ENCODE results near the gene DCDC1. TPM values are rescaled to one million over a fixed set of nuclear protein-coding genes. Genes with fewer than 3 reads are reported as not detected.

Gene DCDC1
- total RNA-seq, 2 experiments from 2014 or later, result not detected

DNA sequence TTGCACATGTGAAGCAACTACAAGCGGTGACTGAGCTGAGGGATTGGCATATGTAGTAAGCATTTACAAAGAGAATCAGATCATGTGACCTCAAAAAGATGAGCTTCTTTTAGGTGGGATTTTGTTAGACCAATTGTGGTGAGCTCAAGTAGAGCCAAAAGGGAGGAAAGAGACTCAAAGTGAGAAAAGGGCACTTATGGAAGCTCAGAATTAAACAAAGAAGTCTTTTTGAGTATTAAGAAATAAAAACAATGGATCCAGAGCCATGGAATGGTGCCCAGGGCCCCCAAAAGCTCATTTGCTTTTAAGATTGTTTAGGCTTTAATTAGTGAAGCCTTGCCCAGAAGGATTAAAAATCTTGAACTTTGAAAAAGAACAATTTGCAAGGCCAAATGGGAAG lies 536.7 kb downstream of the DCDC1 start:
- no peaks in the 10 kb centered on the region for H3K4me1 Mint-ChIP-seq
- H3K36me3 Mint-ChIP-seq (ENCODE audit: low read depth), result no peaks in the 10 kb centered on the region
- no peak for DNase-seq
- ChIA-PET POLR2A (no interaction called here), CTCF (no interaction called here)
- no peaks in the 10 kb centered on the region for H3K27me3 Mint-ChIP-seq
- no peak overlapping the region for H3K4me3 Mint-ChIP-seq
- peaks cover 2% of the 10 kb centered on the region for H3K9me3 Mint-ChIP-seq
- no peak overlapping the region for H3K27ac Mint-ChIP-seq

GRCh38 chr11:30830681-30831080 lies 538.9 kb downstream of the DCDC1 start:
- no peaks in the 10 kb centered on the region for H3K27me3 Mint-ChIP-seq
- H3K9me3 Mint-ChIP-seq, result peaks cover 1% of the 10 kb centered on the region
- H3K4me1 Mint-ChIP-seq, result no peaks in the 10 kb centered on the region
- H3K36me3 Mint-ChIP-seq (ENCODE audit: low read depth), result no peaks in the 10 kb centered on the region
- no peak overlapping the region for H3K4me3 Mint-ChIP-seq
- CTCF ChIA-PET, result no interaction called here
- no peak for DNase-seq
- POLR2A ChIA-PET, result no interaction called here
- no peak overlapping the region for H3K27ac Mint-ChIP-seq

DNA sequence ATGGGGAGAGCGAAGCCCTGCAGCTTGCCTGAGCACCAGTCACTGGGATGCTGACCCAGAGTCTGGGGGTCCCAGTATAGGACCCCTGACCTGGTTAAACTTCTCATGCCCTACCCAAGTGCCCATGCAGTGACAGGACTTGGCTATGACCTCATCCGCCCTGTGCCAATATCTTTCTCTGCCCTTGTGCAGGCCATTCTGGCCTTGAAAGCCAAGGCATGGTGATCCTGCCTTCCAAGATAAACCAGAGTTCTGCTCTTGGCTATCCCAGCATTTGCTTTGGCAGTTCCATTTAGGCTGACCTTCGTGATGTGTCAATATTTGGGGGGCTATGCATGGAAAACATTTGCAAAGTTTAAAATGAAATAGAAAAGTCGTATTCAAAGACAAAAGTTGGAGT lies 542.6 kb downstream of the DCDC1 start:
- Mint-ChIP-seq H3K9me3 (no peaks in the 10 kb centered on the region), H3K27ac (no peak overlapping the region), H3K36me3 (ENCODE audit: low read depth) (no peaks in the 10 kb centered on the region), H3K4me3 (no peak overlapping the region), H3K4me1 (no peaks in the 10 kb centered on the region), H3K27me3 (no peaks in the 10 kb centered on the region)
- DNase-seq, result no peak
- CTCF ChIA-PET, result no interaction called here
- POLR2A ChIA-PET, result no interaction called here

- no peaks in the 10 kb centered on the region for H3K4me1 Mint-ChIP-seq
- H3K36me3 Mint-ChIP-seq (ENCODE audit: low read depth), result no peaks in the 10 kb centered on the region
- ChIA-PET POLR2A (no interaction called here), CTCF (no interaction called here)
- no peak for DNase-seq
- H3K4me3 Mint-ChIP-seq, result no peak overlapping the region
- H3K27me3 Mint-ChIP-seq, result no peaks in the 10 kb centered on the region
- no peak overlapping the region for H3K27ac Mint-ChIP-seq
- H3K9me3 Mint-ChIP-seq, result no peaks in the 10 kb centered on the region
These were observed 543.8 kb downstream of the DCDC1 start for GRCh38 chr11:30825723-30826122.

- CTCF ChIA-PET, result no interaction called here
- no peak for DNase-seq
- H3K4me3 Mint-ChIP-seq, result no peak overlapping the region
- H3K9me3 Mint-ChIP-seq, result no peaks in the 10 kb centered on the region
- H3K27me3 Mint-ChIP-seq, result no peaks in the 10 kb centered on the region
- no peak overlapping the region for H3K27ac Mint-ChIP-seq
- H3K4me1 Mint-ChIP-seq, result no peaks in the 10 kb centered on the region
- no peaks in the 10 kb centered on the region for H3K36me3 Mint-ChIP-seq (ENCODE audit: low read depth)
- POLR2A ChIA-PET, result no interaction called here
These were observed 546.4 kb downstream of the DCDC1 start for GRCh38 chr11:30823119-30823518.

DNA sequence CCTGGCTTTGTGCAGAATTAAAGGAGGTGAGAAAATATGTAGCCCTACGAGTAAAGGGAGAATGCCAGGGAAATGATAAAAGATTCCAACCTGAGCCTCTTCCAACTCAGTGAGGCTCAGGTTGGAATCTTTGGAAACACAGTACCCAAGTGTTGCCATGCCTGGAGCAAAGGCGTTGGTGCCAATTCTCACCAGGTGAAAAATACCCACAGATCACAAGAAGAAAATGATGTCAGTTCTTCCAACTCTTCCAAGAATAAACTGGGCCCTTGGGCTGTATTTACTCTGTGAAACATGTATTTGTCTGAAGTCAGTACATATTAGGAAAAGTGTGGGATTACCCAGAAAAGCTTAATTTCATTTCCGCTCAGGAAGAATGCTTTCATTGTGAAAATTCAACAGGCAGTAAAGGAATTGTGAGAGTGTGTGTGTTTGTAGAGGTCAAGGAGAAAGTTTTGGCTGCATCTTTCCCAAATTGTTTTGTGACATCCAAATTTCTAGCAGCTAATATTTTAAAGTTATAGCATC lies 548.0 kb downstream of the DCDC1 start:
- H3K36me3 Mint-ChIP-seq (ENCODE audit: low read depth), result no peaks in the 10 kb centered on the region
- CTCF ChIA-PET, result no interaction called here
- H3K4me1 Mint-ChIP-seq, result no peaks in the 10 kb centered on the region
- no peak for DNase-seq
- POLR2A ChIA-PET, result no interaction called here
- H3K27me3 Mint-ChIP-seq, result no peaks in the 10 kb centered on the region
- H3K9me3 Mint-ChIP-seq, result no peaks in the 10 kb centered on the region
- H3K4me3 Mint-ChIP-seq, result no peak overlapping the region
- H3K27ac Mint-ChIP-seq, result no peak overlapping the region

GRCh38 chr11:30818721-30819120 lies 550.8 kb downstream of the DCDC1 start:
- Mint-ChIP-seq H3K27ac (no peak overlapping the region), H3K4me3 (no peak overlapping the region), H3K36me3 (ENCODE audit: low read depth) (no peaks in the 10 kb centered on the region), H3K27me3 (no peaks in the 10 kb centered on the region), H3K9me3 (no peaks in the 10 kb centered on the region), H3K4me1 (no peaks in the 10 kb centered on the region)
- CTCF ChIA-PET, result no interaction called here
- DNase-seq, result no peak
- POLR2A ChIA-PET, result no interaction called here

DNA sequence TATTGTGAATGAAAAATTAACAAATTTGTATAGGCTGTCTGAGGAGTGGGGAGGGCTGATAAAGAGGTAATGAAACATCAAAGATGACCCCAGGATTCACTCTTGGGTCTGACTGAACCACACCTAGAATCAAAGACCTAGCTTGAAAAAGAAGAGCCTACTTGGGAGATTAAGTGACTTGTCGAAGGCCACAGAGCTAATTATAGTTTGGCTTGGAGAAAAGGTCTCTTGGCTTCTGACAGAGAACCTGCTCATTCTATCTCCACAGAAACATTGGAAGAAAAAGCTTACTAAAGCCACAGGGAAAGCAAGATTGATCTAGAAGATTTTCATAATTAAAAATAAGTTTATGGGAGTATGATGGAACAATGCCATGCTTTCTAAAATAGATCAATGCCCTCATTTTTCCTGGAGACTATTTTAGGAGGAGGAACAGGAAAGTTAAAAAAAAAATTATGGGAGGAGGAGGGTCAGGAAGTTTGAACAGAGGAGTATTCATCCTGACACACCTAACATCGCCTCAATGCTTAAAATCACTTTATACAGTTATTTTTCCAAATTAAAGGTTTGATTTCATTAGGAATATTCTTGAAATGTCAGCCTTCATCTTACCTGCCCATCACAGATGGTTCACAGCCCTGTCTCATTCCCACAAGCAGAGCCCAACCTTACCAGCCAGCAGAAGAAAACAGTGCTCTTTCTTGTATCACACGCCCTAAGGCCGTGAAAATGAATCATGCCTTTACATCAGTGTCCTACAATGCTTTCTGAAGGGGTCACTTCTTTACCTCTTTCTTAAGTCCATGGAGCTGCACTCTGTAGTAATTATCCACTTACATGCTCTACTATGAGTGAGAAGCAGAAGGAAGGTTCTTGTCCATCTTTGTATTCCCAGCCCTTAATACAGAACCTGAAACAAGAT lies 552.3 kb downstream of the DCDC1 start:
- DNase-seq, result no peak
- Mint-ChIP-seq H3K4me1 (no peaks in the 10 kb centered on the region), H3K9me3 (no peaks in the 10 kb centered on the region), H3K36me3 (ENCODE audit: low read depth) (no peaks in the 10 kb centered on the region), H3K4me3 (no peak overlapping the region), H3K27ac (no peak overlapping the region), H3K27me3 (no peaks in the 10 kb centered on the region)
- ChIA-PET CTCF (no interaction called here), POLR2A (no interaction called here)

DNA sequence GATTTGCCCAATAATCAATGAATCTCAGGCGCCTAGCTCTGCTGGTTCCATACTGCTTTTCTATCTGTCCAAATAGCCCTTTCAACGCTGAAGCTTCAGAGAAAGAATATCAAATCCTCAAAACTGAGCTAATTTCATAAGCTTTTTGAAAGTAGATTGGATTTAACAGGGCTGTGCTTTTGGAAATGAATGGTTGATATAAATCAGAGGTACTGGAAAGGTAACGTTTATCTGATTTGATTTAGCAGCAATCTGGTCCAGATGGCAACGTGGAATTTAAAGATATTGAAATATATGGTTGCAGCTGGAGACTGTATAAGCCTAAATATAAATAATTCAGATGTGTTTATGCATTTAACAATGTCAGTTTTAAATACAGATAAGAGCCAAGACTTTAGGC lies 553.9 kb downstream of the DCDC1 start:
- Mint-ChIP-seq H3K27ac (no peak overlapping the region), H3K9me3 (no peaks in the 10 kb centered on the region), H3K36me3 (ENCODE audit: low read depth) (no peaks in the 10 kb centered on the region), H3K4me3 (no peak overlapping the region), H3K27me3 (no peaks in the 10 kb centered on the region), H3K4me1 (no peaks in the 10 kb centered on the region)
- ChIA-PET POLR2A (no interaction called here), CTCF (no interaction called here)
- no peak for DNase-seq

- Mint-ChIP-seq H3K4me3 (no peak overlapping the region), H3K9me3 (no peaks in the 10 kb centered on the region), H3K27ac (no peak overlapping the region), H3K4me1 (no peaks in the 10 kb centered on the region), H3K36me3 (ENCODE audit: low read depth) (no peaks in the 10 kb centered on the region), H3K27me3 (no peaks in the 10 kb centered on the region)
- no peak for DNase-seq
- ChIA-PET POLR2A (no interaction called here), CTCF (no interaction called here)
These were observed 554.8 kb downstream of the DCDC1 start for GRCh38 chr11:30814737-30815136.

Other genes starting within 250 kb of the DCDC1 start
- 10 to 100 TPM; 13.4 to 14.5 TPM for gene DNAJC24, start 121 bp upstream of the DCDC1 start, total RNA-seq
- 10 to 100 TPM; 14.3 to 18.4 TPM for gene IMMP1L, start 139.9 kb upstream of the DCDC1 start, total RNA-seq
- gene ELP4, start 140.0 kb upstream of the DCDC1 start, total RNA-seq, result 10 to 100 TPM; 19.0 to 19.9 TPM